GM12891 (cell line): Measurements from ENCODE around the gene ZNF41.
A peak's percentile ranks its signal among the peaks of the same experiment; 100 is the strongest.

Experiments used
- DNase-seq: peaks from one replicate; pipeline ENCODE4 v3.0.0; 2011; ENCODE audit warnings: low spot score; ENCODE audit not compliant: insufficient read length
- FAIRE-seq: peaks from 2 replicates; lab custom pipeline; 2011; peaks lifted over from hg19 to GRCh38; lab: Jason Lieb, UNC
- PAX5 ChIP-seq: IDR thresholded peaks from 2 replicates; pipeline ENCODE4 v1.6.1; 2011; ENCODE audit warnings: low read length, moderate library complexity, mild to moderate bottlenecking; ENCODE audit not compliant: insufficient read depth, severe bottlenecking
- POLR2A ChIP-seq: IDR thresholded peaks from 2 replicates; pipeline ENCODE4 v1.6.1; 2011; ENCODE audit warnings: low read depth, low read length, control low read depth
- POLR2AphosphoS5 ChIP-seq: IDR thresholded peaks from 2 replicates; pipeline ENCODE4 v1.6.1; 2011; ENCODE audit warnings: low read depth, low read length, control low read depth
- POU2F2 ChIP-seq: IDR thresholded peaks from 2 replicates; pipeline ENCODE4 v1.6.1; 2011; ENCODE audit warnings: low read depth, mild to moderate bottlenecking, control low read depth, low read length, moderate library complexity
- SPI1 ChIP-seq: IDR thresholded peaks from 2 replicates; pipeline ENCODE4 v1.6.1; 2011; ENCODE audit warnings: low read depth, low read length, control low read depth
- TAF1 ChIP-seq: IDR thresholded peaks from 2 replicates; pipeline ENCODE4 v1.6.1; 2011; ENCODE audit warnings: low read depth, low read length, control low read depth

Gene ZNF41

GRCh38 chrX:47489507-47490275 is 6.7 kb upstream of the ZNF41 start:
- DNase-seq (no peak), FAIRE-seq (no peak)
- TF ChIP-seq PAX5: no peak
- no peak for TF ChIP-seq POLR2AphosphoS5
- TF ChIP-seq SPI1: no peak
- TF ChIP-seq TAF1: no peak
- no peak for TF ChIP-seq POLR2A
- TF ChIP-seq POU2F2: no peak

- FAIRE-seq: no peak
- no peak for DNase-seq
- no peak for TF ChIP-seq POLR2A
- peak; percentile 74 for TF ChIP-seq SPI1
Observed at GRCh38 chrX:47484885-47485284, 1.9 kb upstream of the ZNF41 start.

GRCh38 chrX:47483306-47484268 is 565 bp upstream of the ZNF41 start:
- FAIRE-seq: peak; percentile 74
- no peak for DNase-seq
- TF ChIP-seq POU2F2: no peak
- no peak for TF ChIP-seq SPI1
- no peak for TF ChIP-seq TAF1

GRCh38 chrX:47482065-47482511 is 934 bp downstream of the ZNF41 start:
- TF ChIP-seq POLR2AphosphoS5 (no peak), POLR2A (no peak; the same call in 1 of the 2 replicates), TAF1 (no peak), POU2F2 (no peak), SPI1 (no peak)
- DNase-seq (no peak), FAIRE-seq (no peak)

GRCh38 chrX:47481160-47481559 is 1.9 kb downstream of the ZNF41 start:
- FAIRE-seq (peak; percentile 76), DNase-seq (no peak)
- TF ChIP-seq POLR2A (no peak), PAX5 (no peak), TAF1 (no peak), POLR2AphosphoS5 (no peak)

GRCh38 chrX:47480576-47480975 is 2.4 kb downstream of the ZNF41 start:
- no peak for TF ChIP-seq POLR2A
- no peak for FAIRE-seq
- no peak for DNase-seq

- TF ChIP-seq POLR2AphosphoS5 (no peak), POLR2A (no peak), TAF1 (no peak), PAX5 (no peak), POU2F2 (no peak), SPI1 (no peak)
- no peak for DNase-seq
- no peak for FAIRE-seq
Observed at GRCh38 chrX:47475476-47475875, 7.5 kb downstream of the ZNF41 start.

GRCh38 chrX:47467106-47467505 is 15.9 kb downstream of the ZNF41 start:
- no peak for FAIRE-seq
- DNase-seq: no peak
- no peak for TF ChIP-seq SPI1
- no peak for TF ChIP-seq PAX5
- no peak for TF ChIP-seq TAF1
- no peak for TF ChIP-seq POU2F2
- no peak for TF ChIP-seq POLR2A
- TF ChIP-seq POLR2AphosphoS5: no peak

GRCh38 chrX:47460561-47460960 is 22.5 kb downstream of the ZNF41 start:
- no peak for DNase-seq
- FAIRE-seq: no peak
- TF ChIP-seq POLR2AphosphoS5: no peak
- no peak for TF ChIP-seq TAF1
- TF ChIP-seq POU2F2: no peak
- no peak for TF ChIP-seq PAX5
- TF ChIP-seq SPI1: no peak
- TF ChIP-seq POLR2A: no peak

GRCh38 chrX:47458528-47458927 is 24.5 kb downstream of the ZNF41 start:
- no peak for TF ChIP-seq PAX5
- no peak for DNase-seq
- no peak for FAIRE-seq
